Tibial artery (tissue), 4 donors: ENCODE measurements around the gene BEND7.

Experiments used
- DNase-seq, 2 donors: peaks; one replicate each; pipeline ENCODE4 v3.0.0-alpha.2; 2019
- H3K27ac ChIP-seq, 2 donors: fragments of 200-600 bp; sonication (generic) in 1 of 2; 1 replicate in 1 of 2; 2 replicates in 1 of 2; pipeline ENCODE4 v1.5.1; 2018 to 2019; ENCODE audit warnings: mild to moderate bottlenecking in 1 of 2
- H3K27me3 ChIP-seq, 2 donors: fragments of 200-600 bp; sonication (generic) in 1 of 2; one replicate each; pipeline versions ENCODE4 v1.5.1 to v1.6.0; 2016 to 2019
- H3K36me3 ChIP-seq, 3 donors: fragments of 200-600 bp; sonication (generic) in 2 of 3; one replicate each; pipeline ENCODE4 v1.5.1; 2016 to 2019; ENCODE audit warnings: mild to moderate bottlenecking in 2 of 3
- H3K4me1 ChIP-seq, 4 donors: fragments of 200-600 bp; sonication (generic) in 2 of 4; 1 replicate in 3 of 4; 2 replicates in 1 of 4; pipeline ENCODE4 v1.5.1; 2016 to 2019
- H3K4me3 ChIP-seq, 2 donors: fragments of 200-600 bp; sonication (generic) in 1 of 2; 1 replicate in 1 of 2; 2 replicates in 1 of 2; pipeline ENCODE4 v1.5.1; 2018 to 2019; ENCODE audit warnings: mild to moderate bottlenecking in 2 of 2
- H3K9me3 ChIP-seq, 3 donors: fragments of 200-600 bp; sonication (generic) in 1 of 3; one replicate each; pipeline ENCODE4 v1.5.1; 2016 to 2019
- intact Hi-C: fragments of 100-400 bp; cut with DNase I; formaldehyde crosslinking; loops from one replicate; pipeline ENCODE4 v1.15.0; 2023; ENCODE audit warnings: low total_unique reads
- TF ChIP-seq, protein P1 (sequence below), 2 experiments: fragments of 200-600 bp in 1 of 2; fragments of 450-650 bp in 1 of 2; IDR thresholded peaks; one replicate each; pipeline ENCODE4 v1.5.1; 2017 to 2019; ENCODE audit warnings: antibody characterized with exemption in 2 of 2, mild to moderate bottlenecking in 1 of 2, moderate library complexity in 1 of 2

The BEND7 gene

DNA sequence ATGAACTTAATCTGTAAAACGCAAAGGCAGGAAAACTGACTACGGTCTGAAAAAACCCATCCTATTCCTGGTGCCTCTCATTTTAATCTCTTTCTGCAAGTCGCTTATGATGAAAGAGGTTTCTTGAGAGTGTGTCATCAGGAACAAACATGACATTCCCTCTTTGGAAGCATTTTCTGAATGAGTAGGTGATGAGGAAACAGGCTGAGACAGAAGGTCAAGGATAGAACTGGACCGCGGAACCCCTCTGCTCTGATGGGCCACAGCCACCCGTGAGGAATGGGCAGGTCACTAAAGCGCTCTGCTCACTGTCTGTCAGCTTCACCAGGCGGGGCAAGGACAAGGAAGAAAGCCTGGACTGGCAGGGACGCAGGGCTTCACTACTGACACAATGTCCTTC is 28.6 kb downstream of the BEND7 start:
- intact Hi-C loops = no loop called here
- Histone ChIP-seq H3K27ac (no peak overlapping the region), H3K9me3 (no peaks in the 10 kb centered on the region), H3K36me3 (peaks cover 21 to 43% (median 27%) of the 10 kb centered on the region in 3 donors), H3K4me1 (no peaks in the 10 kb centered on the region), H3K4me3 (no peak overlapping the region), H3K27me3 (no peaks in the 10 kb centered on the region)
- TF ChIP-seq, protein P1, sequence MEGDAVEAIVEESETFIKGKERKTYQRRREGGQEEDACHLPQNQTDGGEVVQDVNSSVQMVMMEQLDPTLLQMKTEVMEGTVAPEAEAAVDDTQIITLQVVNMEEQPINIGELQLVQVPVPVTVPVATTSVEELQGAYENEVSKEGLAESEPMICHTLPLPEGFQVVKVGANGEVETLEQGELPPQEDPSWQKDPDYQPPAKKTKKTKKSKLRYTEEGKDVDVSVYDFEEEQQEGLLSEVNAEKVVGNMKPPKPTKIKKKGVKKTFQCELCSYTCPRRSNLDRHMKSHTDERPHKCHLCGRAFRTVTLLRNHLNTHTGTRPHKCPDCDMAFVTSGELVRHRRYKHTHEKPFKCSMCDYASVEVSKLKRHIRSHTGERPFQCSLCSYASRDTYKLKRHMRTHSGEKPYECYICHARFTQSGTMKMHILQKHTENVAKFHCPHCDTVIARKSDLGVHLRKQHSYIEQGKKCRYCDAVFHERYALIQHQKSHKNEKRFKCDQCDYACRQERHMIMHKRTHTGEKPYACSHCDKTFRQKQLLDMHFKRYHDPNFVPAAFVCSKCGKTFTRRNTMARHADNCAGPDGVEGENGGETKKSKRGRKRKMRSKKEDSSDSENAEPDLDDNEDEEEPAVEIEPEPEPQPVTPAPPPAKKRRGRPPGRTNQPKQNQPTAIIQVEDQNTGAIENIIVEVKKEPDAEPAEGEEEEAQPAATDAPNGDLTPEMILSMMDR (IDR thresholded peaks at IDR 0.05) = no peak
- no peak for DNase-seq

DNA sequence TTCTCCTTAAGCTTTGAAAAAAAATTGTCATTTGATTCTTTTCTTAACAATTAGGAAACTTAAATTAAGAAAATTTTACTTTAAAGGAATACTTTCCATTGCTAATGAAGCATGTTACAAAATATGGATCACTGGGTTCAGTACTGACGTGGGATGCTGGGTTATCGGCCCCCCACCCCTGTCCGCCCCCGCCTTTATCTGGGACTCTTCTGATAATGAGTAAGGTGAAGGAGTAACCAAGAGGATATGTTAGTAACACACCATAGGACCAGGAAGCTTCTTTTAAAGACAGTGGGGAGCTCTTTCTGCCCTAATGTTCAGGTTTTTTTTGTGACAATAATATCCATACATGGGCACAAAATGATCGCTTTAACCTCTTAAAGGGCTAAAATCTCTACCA is 29.7 kb downstream of the BEND7 start:
- no peaks in the 10 kb centered on the region for H3K27me3 ChIP-seq
- TF ChIP-seq, protein P1 (IDR thresholded peaks at IDR 0.05) = no peak
- no peaks in the 10 kb centered on the region for H3K4me1 ChIP-seq
- H3K36me3 ChIP-seq = peaks cover 21 to 53% (median 31%) of the 10 kb centered on the region in 3 donors
- intact Hi-C loops = no loop called here
- no peak for DNase-seq
- no peak overlapping the region for H3K4me3 ChIP-seq
- H3K9me3 ChIP-seq = no peaks in the 10 kb centered on the region
- no peak overlapping the region for H3K27ac ChIP-seq

DNA sequence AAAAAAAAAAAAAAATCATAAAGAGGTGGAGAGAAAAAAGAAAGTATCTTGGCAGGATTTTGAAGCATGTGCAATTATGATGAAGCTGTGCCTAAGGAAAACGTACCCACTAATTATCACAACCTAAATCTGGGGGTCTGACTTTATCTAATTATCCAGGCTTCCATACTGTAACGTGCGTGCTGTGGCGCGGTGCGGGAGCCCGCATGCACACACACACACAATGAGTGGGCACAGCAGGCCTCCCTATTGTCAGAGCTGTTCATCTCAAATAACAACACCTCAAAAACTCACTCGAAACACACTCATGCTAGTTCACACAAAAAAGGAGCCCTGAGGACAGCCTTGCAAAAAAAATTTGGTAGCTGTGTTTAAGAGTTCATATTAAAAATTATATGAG is 31.9 kb downstream of the BEND7 start:
- peaks cover 27 to 67% (median 39%) of the 10 kb centered on the region in 3 donors for H3K36me3 ChIP-seq
- TF ChIP-seq, protein P1 (IDR thresholded peaks at IDR 0.05) = no peak
- no peak overlapping the region for H3K4me3 ChIP-seq
- intact Hi-C loops = no loop called here
- no peak overlapping the region for H3K27ac ChIP-seq
- no peaks in the 10 kb centered on the region for H3K27me3 ChIP-seq
- no peaks in the 10 kb centered on the region for H3K4me1 ChIP-seq
- no peak for DNase-seq
- no peaks in the 10 kb centered on the region for H3K9me3 ChIP-seq

DNA sequence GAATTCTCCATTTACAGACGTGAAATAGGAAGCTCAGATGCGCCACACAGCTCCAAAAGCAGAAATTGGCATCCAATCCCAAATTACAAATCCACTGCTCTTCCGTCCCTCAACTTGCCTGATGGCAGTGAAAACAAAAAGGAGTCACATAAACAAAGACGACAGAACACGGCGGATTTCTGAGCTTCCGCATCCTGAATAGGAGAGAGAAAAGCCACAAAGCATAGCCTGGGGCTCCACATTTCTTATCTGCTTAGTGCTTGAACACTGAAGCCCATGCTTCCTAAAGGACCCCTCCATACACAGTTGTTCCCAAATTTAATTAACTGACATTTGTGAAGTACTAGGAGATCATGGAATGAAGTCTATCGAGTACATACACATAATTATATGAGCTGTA is 32.6 kb downstream of the BEND7 start:
- H3K9me3 ChIP-seq = no peaks in the 10 kb centered on the region
- no peak overlapping the region for H3K4me3 ChIP-seq
- DNase-seq = no peak
- no peaks in the 10 kb centered on the region for H3K27me3 ChIP-seq
- no peaks in the 10 kb centered on the region for H3K4me1 ChIP-seq
- H3K27ac ChIP-seq = no peak overlapping the region
- TF ChIP-seq, protein P1 (IDR thresholded peaks at IDR 0.05) = no peak
- H3K36me3 ChIP-seq = peaks cover 28 to 73% (median 46%) of the 10 kb centered on the region in 3 donors
- intact Hi-C loops = no loop called here

DNA sequence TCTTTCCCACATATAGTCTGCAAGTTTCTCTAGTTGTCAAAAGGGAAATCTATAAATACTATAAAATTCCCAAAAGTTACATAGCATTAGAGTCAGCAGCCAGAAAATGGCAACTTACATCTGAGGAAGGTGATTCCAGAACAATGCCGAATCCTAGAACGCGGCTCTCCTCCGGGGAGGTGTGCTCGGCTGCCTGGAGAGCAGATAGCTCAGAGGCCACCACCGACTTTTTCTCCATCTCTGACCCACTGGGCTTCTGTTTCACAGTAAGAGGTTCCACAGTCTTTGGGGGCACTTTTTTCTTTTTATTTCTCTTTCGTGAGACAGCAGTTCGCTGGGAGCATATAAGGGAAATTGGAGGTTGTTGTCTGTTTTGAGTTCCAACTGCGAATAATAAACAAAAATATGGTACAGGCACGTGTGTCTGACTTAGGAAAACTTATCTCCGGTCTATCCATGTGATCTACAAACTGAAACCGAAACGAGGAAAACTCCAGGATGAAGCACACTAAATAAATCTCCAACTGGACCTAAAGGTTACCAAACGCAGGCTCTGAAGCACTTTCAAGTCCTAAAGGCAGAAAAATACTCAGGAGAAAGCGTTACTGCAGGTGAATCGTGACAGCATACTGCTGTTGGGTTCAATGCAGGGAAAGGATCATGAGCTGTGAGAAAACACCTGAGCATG is 36.2 kb downstream of the BEND7 start:
- H3K27me3 ChIP-seq = no peaks in the 10 kb centered on the region
- no peak for DNase-seq
- peaks cover 20 to 73% (median 50%) of the 10 kb centered on the region in 3 donors for H3K36me3 ChIP-seq
- no peak overlapping the region for H3K4me3 ChIP-seq
- TF ChIP-seq, protein P1 (IDR thresholded peaks at IDR 0.05) = no peak
- no peaks in the 10 kb centered on the region for H3K9me3 ChIP-seq
- H3K4me1 ChIP-seq = no peaks in the 10 kb centered on the region
- no peak overlapping the region for H3K27ac ChIP-seq
- intact Hi-C loops = no loop called here
